EL (cell line): ENCODE results near the gene ABLIM2.

Experiments used
- DNase-seq: peaks from one replicate; pipeline ENCODE4 v3.0.0-alpha.2; 2016

Gene ABLIM2

DNA sequence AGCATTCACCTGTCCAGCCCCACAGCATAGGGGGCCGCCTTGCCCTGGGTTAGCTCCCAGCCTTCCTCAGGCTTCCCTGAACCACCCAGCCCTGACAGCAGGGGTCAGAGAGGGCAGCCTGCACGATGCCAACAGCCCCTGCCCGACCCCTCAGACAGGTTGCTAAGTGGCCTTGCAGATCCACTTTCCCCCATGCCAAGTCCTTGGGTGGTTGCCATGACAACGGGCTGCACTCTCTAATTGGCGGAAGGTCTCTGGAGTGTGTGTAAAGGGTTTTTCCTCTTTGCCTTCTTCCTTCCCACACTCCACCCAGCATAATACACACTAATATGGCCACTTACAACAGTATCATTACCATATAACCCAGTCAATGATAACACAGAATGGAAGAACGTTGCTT lies 119.3 kb downstream of the ABLIM2 start:
- no peak for DNase-seq

DNA sequence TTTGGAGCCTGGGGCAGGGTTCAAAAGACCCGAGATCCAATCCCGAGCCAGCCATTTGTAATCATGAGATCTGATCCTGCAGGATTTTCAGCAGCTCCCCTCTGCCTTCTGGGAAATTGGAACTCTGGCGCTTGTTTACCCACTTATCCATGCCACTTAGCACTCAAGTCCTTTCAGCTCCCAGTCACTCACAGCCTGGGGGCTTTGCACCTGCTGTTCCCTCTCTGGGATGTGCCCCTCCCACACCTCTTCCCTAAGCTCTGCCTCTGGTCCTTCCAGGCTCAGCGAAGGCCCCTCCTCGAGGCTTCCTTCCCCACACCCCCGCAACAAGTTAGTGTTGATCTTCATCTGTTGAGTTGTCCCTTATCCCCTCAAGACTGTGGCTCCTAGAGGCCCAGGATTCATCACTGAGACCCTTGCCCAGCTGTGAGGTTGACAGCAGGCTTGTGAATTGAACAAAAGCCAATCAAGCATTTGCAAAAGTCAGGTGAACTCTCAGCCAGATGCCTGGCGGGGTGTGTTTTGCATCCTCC lies 119.8 kb downstream of the ABLIM2 start:
- no peak for DNase-seq

DNA sequence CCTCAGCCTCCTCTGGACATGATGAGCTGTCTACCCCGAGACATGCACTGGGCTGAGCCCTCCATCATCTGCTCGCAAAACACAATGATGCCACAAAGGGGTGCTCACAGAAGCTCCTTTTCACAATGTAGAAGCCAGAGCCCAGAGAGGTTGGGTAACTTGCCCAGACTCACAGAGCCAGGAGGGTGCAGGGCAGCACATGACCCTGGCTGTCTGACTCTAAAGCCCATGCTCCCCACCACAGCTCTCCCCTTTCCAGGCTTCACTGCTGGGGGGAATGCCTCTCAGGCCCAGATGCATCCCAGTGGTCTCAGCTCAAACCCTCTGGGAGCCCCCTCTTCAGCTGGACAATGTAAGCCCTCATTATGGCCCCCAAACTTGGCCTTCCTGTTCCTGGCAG lies 120.5 kb downstream of the ABLIM2 start:
- no peak for DNase-seq

DNA sequence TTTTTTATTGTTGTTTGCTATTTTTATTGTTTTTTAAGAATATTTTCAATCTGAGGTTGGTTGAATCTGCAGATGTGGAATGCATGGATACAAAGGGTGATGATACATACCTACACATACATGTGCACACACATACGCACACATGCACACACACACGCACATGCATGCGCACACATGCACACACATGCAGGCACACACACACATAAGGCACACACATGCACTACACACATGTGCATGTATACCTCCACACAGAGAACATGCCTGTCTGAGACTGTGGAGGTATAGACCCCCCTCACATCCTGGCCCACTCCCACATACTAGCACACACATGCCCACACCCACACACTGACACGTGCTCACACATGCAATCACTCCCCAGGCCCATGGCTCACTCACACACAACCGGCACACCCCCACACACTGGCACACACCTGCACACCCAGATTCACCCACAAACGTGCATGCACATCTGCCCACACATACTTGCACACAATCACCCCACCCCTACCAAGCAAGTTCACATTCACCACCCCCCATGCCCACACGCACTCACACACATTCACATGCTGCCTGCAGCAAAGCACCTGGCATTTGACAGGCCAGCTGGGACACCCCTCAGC lies 121.4 kb downstream of the ABLIM2 start:
- no peak for DNase-seq

DNA sequence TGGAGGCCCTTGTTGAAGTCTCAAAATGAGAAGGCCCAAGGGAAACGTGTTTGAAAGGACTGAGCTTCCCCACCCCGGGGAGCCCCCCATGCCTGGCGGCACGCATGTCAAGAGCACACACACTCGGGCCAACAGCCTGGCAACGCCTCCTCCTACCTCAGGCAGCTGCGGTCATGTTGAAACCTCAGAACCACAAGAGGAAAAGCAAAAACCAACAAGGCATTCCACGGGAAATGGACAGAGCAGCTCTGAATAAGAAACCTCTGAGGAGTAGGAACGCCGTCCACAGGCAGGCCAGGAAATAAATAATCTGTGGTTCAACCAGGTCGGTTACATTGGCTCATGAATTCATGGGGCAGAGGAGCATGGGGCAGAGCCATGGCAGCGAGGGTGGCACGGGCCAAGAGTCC lies 123.2 kb downstream of the ABLIM2 start:
- DNase-seq = peak; percentile 31

DNA sequence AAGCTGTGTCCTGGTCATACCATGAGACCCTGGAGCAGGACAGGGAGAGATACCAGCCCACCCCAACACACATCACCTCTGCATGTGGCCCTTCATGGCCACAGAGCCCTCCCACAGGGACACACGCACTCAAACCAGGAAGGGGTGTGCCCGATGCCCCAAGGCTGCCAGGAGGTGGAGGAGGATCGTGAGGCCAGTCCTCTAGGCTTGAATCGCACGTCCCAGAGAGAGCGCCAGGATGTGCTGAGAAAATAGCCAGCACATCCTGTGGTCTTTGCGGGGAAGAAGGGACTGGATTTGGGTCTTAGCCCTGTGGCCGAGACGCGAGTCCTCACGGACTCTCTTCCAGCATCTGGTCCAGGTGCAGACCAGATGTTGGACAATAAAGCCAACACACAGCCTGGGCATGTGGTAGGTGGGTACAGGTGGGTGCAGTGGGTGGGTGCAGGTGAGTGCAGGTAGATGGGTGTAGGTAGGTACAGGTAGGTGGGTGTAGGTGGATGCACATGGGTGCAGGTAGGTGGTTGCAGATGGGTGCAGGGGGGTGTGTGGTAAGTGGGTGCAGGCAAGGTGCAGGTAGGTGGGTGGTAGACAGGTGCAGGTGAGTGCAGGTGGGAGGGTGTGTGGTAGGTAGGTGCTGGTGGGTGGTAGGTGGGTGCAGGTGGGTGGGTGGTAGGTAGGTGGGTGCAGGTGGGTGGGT lies 124.6 kb downstream of the ABLIM2 start:
- DNase-seq = peak; percentile 15

DNA sequence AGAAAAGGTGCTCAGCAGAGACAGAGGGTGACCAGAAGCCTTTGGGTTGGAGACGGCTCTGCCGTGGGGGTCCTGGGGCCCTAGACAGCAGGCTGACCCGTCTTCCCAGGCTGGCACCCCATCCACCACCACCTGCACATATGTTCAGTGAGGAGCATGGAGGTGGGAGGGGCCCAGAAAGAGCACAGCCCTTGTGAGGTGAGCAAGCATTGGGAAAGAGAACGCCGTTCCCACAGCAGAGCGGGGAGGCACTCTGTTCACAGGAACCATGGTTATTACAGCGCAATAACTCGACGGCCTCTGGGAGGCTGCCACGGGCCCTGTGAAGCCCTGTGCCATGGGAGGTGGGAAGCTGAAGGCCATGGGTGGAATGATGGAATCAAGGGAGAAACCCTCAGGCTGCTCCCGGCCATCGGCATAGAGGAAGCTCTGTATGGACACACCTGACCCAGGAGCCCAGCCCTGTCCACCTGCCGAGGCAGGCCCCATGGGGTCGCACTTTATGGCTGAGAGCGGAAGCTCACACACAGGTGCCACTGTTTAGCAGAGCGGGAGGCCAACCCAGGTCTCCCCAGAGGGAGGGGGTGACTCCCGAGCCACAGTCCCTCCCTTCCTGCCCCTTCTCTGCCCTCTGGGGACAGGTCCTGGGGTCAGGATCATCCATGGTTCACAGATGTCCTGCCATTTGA lies 125.4 kb downstream of the ABLIM2 start:
- no peak for DNase-seq

DNA sequence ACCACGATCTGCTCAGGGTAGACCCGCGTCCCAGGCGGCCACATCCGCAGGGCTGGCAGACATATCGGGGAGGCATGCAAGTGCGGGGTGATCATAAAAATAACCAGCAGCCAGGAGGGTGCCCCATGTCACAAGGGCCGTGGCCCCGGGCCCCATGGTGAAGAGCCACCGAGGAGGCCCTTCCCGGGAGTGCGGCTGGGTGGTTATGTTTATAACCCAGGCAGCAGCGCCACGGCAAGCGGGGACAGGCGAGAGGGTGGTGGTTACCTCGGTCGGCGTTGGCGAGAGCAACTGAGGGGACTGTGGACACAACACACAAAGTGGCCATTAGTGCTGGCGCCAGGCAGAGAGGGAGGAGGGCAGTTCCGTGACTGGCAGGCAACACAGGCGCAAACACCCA lies 126.2 kb downstream of the ABLIM2 start:
- no peak for DNase-seq

DNA sequence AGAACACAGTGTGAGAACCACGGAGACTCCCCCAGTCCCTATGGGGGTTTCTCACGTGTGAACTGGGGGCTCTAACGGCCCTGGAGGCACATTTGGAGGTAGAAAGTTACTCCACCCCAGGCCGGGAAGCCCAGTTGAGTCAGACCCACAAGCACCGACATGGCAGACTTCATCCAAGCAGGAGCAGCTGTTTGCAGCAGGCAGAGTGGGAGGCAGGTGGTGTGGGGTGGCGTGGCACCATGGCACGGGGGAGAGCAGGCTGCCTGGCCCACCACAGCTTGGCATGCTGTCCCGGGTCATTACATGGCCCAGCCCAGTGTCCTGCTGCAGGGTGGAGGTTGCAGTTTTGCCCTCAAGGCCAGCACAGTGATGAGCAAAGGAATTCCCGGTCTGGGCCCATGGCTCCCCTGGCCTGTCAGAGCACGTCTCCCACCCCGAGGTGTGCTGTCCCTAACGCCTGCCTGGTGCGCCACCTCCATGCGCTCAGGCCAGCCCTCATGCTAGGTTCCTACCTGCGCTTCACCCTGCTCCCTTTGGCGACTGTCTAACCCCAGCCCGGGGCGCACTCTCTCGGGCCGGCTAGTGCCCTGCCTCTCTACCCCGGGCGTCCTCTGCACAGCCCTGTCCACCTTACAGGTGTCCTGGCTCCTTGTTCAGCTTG lies 128.4 kb downstream of the ABLIM2 start:
- DNase-seq = no peak

DNA sequence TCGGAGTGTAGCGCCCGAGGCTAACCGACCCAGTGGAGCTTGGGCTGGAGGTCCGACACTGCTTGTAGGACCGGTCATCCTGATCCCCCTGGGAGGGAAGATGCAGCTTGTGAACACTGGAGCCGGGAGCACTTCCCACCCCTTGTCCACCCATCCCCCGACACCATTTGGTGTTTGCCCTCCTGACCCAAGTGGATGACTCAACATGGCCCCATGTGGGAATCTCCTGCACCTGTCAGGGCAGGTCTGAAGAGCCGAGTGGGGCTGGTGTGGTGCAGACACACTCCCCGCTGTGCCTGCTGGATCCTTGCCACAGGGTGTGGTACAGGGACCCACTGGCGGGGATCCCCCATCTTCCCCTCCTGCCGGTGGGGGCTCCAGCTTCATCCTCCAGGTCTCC lies 128.9 kb downstream of the ABLIM2 start:
- DNase-seq = peak; percentile 13

DNA sequence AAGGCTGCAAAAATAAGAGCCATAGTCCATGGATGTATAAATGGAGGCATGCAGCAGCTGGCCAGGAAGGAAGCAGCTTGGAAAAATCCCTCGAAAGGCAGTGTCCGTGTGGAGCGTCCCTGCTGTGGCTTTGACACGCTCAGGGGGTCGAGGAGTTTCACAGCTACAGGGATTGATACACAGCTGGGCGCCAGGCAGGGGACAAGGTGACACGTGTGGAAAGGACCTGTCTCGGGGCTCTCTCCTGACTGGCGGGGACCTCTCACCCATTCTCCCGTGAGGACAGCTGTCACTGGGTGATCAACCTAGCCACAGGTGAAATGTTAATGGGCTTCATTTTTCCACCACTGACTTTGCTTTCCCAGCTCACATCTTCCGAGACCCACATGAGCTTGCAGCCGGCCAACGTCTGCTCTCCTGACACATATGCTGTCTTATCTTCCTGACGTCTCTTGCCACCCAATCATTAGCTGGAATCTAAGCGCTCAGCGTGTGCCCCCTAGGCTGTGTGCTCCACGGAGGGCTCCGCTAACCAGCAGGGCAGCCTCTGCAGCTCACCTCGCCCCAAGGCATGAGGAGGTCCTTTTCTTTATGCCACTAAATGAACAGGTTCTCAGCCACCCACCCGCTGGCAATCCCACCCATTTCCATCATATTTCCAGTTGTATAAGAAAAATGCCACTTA lies 129.6 kb downstream of the ABLIM2 start:
- no peak for DNase-seq

DNA sequence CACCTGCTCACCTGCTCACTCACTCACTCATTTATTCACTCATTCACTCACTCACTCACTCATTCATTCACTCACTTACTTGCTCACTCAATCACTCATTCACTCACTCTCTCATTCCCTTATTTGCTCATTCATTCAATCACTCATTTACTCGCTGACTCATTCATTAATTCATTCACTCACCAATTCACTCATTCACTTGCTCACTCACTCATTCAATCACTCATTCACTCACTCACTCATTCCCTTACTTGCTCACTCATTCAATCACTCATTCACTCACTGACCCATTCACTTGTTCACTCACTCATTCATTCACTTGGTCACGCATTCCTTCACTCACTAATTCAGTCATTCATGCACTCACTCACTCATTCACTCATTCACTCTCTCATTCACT lies 130.2 kb downstream of the ABLIM2 start:
- no peak for DNase-seq

DNA sequence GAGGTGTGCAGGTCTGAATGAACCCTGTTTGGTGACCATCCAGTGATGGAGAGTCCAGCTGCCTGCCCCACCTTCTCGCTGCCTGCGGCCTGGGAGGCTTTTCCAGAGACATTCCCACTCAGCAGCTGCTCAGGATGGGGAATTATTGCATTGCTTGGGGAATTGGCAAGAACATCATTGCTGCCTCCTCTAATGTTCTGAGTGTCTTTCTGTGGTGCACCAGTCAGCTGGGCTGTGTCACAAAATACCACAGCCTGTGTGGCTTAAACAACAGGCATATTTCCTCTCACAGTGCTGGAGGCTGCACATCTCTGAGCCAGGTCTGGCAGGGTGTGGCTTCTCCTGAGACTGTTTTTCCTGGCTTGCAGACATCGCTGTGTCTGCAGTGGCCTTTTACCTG lies 132.2 kb downstream of the ABLIM2 start:
- no peak for DNase-seq

DNA sequence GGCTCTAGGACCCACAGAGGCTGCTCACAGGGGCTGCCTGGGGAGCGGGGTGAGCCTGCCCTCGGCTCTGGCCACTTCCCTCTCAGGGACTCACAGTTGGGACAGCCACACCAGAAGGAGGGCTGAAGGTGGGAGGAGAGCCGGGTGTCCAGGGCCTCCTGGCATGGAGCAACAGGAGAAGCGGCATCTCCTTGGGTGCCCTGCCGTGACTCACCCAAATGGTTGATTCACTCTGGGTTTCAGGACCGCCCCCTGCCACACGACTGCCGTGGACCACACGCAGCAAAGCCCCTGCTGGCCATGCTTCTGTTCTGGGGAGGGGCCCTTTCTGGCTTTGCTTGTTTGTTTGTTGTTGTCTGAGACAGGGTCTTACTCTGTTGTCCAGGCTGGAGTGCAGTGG lies 132.9 kb downstream of the ABLIM2 start:
- peak; percentile 13 for DNase-seq

DNA sequence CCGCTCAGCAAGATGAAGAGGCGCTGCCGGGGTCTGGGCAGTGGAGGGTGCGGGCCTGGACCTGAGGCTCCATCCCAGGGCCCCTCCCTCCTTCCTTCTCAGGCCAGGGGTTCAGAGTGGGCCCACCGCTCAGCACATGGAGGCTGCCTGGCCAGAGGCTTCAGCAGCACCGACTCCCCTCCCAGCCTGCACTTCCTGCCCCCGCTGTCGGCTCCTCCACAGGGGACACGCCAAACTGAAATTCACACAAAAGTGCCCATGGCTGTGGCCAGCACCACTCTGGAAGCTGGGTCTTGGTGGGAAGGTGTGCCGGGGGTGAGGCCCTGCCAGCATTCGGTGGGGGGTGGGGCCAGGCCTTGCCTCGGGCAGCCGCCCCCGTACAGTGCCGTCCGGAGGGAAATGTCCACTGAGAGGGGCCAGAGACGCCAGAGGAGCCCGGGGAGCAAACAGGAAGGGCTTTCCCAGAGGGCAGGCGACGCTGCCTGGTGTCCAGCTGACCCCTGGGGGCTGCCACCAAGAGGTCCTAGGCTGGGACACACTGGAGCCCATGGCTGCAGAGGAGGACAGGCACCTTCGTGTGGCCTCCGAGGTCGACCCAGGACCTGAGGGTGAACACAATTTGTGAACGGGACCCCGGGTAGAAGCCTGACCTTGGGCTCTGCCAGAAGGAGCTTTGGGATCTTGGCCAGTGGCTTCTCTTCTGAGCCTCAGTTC lies 134.4 kb downstream of the ABLIM2 start:
- no peak for DNase-seq

DNA sequence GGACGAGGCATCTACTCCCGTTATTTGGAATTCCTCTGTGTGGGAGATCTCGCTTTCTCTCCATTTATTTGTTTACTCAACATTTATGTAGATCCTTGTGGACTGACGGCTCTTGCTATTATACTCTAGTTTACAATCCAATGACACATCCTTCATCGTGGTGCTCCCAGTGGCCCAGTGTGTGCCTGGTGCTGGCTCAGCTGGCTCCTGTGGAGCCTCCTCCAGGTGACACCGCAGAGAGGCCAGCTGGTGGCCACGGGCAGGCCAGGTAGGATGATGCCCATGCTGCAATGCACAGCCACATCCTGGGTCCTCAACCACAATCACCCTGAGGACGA lies 134.9 kb downstream of the ABLIM2 start:
- DNase-seq = no peak

DNA sequence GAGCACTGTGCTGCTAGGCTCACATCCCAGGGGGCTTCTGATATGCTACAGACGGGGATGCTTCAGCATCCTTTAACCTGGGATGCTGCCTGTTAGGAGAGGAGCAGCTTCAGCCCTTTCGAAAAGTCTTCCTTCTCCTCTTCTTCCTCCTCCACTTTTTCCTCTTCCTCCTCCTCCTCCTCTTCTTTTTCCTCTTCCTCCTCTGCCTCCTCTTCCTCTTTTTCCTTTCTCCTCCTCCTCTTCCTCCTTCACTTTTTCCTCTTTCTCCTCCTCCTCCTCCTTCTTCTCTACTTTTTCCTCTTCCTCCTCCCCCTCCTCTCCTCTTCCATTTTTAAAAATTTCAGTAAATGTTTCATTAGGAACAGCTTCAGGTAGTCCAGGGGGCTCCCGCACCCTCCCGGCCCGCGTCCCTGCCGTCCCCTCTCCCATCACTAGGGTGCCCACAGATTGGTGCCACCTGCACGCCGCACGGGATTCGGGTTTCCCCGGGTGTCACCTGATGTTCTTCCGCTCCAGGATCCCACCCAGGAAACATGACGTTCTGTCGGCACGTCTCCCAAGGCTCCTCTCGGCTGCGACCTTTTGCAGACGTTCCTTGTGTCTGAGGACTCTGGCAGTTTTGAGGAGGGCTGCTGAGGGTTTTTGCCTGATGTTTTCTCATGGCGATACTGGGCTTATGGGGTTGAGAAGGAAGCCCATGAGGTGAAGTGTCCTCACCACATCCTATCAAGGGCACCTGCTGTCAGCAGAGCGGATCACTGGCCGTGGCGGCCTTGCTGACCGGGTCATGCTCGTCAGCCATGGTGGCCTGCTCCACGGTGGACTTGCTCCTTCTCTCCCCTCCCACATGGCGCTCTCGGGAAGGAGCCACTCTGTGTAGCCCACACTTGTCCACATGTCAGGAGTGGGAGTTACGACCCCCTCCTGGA lies 135.6 kb downstream of the ABLIM2 start:
- DNase-seq = no peak

DNA sequence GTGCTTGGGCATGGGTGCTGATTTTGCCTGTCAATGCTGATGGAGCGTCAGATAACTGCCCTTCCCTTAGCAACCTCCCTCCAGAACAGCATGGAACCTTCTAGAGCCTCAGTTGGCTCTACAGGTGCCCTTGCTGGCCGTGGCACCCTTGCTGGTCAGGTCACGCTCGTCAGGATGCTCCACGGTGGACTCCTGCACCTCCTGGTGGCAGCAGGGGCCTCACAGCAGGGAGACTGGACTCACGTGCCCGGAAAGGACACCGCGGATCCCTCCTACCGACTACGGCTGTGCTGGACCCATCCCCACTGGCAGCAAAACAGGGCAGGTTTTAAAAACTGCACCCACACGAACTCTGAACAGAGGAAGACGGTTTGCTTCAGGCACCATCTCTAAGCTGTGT lies 136.8 kb downstream of the ABLIM2 start:
- no peak for DNase-seq

DNA sequence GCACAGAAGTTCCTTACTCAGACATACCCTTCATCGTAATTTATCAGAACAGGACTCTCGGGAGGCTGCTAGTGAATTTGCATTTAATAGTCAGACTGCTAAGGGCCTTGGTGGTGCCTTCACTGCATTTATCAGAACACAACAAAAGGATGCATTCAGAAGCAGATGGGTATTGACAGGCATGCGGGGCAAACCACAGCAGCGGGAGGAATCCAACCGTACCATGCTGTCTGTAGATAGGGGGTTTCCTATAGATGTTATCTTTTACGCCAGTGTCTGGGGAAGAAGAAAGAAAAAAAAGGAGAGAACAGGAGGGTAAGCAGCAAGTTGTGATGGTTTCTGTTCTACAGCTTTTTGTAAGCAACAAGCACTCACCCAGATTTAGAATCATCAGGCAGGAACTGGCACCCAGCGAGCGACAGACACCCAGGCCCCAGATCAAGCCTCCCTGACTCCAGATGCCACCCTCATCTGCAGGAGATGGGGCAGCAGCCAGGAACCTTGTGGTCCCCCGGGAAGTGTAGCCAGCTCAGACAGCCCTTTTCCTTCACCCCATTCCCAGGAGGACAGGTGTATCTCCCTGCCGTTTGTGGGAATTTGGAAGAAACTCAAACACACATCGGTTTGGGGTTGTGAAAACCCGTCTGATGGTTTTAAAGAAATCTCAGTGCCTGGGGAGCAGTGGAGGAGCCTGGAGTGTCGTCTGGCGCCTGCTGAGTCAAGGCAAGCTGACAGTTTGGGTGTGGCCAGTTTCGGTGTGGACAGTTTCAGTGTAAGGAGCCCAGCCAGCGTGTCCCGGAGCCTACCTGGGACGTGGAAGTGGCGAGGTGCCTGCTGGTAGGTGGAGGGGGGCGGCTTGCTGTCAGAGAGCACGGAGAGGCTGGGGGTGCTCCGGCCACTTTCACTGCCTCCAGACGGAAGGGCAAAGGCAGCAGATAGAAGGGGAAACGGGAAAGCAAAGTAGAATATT lies 138.9 kb downstream of the ABLIM2 start:
- no peak for DNase-seq

DNA sequence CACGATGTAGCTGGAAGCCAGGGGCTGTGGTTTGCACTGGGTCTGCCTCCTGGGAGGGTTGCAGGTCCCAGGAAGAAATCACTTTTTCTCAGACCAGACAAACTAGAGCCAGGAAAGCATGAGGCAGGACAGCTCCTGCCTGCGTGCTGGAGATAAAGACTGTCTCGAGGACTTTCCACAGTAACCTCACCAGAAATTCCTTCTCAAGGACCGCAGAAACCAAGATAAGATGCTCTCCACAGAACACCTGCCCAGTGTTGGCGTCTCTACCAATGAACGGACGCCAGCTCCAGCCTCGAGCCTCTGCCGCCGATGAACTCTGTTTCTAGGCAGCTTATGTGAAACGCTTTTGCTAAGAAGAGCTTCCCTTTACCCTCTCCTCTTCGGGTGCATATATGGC lies 142.1 kb downstream of the ABLIM2 start:
- no peak for DNase-seq
